ENCODE data around the gene SLC30A7.

The SLC30A7 gene

GRCh38 chr1:101030881-101031280, 135.0 kb downstream of the SLC30A7 start:
- DNase-seq: no peak

All from cortex of kidney (tissue), 1 donor.